ENCODE measurements around the gene LCN12. TPM values are rescaled to one million over a fixed set of nuclear protein-coding genes. Genes with fewer than 3 reads are reported as not detected.
A peak's percentile ranks its signal among the peaks of the same experiment; 100 is the strongest.

The LCN12 gene
- total RNA-seq, 1 donor from 2014 or later, result not detected

DNA sequence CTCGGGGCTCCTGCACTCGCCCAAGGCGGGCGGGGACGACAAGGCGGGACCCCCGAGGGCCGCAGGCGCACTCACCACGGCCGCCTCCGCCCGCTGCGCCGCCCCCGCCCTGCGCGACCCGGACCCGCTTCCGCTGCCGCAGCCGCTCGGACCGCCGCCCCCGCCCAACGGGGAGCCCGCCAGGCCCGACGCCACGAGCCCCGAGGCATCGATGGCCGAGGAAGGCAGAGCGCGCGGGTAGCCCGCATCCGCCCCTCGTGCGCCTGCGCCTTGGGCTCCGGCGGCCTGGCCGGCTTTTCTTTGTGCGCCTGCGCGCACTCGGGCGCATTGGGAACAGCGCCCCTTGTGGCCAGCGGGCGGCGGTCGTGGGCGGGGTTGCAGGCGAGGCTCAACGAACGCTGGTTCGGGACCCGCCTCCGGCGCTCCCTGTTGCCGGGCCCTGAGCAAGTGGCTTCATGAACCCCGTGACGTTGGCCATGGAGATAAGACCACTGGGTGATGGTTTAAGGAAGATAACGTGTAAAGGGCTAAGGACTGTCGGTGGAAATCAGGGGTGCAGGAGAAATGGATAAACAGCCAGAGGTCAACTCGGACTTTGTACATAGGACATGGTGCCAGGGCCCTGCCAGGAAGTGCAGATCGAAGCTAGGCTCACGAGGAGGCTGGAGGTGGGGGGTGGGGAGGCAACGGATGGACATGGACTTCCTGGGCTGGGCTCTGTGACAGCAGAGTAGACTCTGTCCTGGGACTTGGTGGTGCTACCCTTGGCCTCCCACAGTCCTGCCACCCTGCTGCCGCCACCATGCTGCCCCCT is 7.3 kb upstream of the LCN12 start, which contains the start of the genes C8G and FBXW5:
Gene C8G (plus strand): TSS at position 725 of the 814 bp plus-strand sequence. CDS start 78 bp downstream, at position 803.
Gene FBXW5 (minus strand): TSS at position 220 of the 814 bp plus-strand sequence. CDS start 655 bp downstream, outside the sequence.
- peak; percentile 94 to 97 for DNase-seq (ENCODE audit: low read depth in 2 of 2)

DNA sequence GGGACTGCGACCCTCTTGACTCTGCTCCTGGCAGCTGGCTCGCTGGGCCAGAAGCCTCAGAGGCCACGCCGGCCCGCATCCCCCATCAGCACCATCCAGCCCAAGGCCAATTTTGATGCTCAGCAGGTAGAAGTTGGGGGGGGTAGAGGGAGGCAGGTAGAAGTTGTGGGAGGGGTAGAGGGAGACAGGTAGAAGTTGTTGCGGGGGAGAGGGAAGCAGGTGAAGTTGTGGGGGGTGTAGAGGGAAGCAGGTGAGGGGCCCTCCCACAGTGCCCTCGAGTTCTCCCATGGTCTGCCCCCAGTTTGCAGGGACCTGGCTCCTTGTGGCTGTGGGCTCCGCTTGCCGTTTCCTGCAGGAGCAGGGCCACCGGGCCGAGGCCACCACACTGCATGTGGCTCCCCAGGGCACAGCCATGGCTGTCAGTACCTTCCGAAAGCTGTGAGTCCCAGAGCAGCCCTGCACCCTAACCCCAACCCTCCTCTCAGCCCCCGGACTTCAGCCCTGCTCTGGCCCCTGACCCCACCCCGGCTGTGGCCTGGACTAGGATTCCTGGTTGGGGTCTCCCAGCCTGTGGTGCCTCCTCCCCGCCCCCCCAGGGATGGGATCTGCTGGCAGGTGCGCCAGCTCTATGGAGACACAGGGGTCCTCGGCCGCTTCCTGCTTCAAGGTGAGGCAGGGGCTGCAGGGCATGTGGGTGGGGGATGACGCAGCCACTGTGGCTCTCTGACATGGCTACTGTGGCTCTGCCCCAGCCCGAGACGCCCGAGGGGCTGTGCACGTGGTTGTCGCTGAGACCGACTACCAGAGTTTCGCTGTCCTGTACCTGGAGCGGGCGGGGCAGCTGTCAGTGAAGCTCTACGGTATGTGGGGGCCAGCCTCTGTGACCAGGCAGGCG is 6.5 kb upstream of the LCN12 start:
- DNase-seq (ENCODE audit: low read depth in 2 of 2), result no peak

DNA sequence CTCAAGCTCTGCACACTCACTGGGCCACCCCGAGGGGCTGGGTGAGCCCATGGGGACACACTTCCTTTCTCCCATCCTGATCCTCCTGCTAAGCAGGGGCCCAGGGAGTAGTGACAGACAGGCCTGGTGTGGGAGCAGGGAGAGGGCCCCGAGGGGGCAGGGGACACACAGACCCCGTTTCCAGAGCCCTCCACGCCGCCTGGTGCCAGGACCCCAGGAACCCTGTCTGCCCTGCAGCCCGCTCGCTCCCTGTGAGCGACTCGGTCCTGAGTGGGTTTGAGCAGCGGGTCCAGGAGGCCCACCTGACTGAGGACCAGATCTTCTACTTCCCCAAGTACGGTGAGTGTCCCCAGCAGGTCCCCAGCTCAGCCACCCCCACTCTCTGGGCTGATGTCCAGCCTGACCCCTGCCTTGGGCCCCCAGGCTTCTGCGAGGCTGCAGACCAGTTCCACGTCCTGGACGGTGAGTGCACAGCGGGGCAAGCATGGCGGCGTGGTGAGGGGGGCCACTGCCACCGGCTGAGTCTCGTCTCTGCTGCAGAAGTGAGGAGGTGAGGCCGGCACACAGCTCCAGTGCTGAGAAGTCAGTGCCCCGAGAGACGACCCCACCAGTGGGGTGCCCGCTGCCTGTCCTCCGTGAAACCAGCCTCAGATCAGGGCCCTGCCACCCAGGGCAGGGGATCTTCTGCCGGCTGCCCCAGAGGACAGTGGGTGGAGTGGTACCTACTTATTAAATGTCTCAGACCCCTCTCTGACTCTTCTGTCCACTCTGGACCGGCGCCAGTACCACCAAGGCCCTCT is 5.6 kb upstream of the LCN12 start:
- no peak for DNase-seq (ENCODE audit: low read depth in 2 of 2)

DNA sequence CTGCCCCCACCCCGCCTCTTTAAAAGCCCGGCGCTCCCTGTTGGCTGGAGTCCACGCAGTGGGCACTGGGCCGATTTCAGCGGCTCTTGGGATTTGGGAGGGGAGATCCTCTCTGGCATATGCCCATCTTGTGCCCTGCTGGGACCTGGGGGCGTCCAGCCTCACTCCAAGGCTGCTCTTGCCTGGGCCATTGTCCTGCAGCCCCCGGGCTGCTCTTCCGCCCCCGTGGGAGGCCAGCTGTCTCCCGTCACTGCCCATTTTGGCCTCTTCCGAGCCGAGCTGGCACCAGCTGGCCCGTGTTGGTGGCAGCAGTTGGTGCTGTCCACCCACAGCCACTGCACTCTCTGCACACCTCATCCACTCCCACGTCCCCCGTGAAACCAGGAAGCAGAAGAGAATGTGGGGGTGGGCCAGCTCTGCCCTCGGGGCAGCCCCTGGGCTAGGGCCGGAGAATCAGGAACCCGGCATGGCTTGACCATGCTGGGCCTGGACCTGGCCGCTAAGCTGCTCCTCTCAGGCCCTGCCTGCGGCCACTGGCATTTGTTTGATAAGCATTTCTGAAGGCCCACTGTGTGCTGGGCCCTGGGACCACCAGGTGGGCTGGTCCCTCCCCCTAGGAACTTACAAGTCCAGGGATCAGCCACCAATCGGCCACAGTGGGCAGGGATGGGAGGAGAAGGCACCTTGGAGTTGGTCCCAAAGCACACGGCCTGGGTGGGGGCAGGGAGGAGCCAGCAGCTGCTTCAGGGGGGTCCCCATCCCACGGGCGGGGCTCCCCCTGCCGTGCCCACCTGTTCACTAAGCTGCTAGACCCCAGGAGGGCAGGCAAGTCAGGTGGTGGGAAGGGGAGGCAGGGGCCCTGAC is 4.8 kb upstream of the LCN12 start:
- no peak for DNase-seq (ENCODE audit: low read depth in 2 of 2)

DNA sequence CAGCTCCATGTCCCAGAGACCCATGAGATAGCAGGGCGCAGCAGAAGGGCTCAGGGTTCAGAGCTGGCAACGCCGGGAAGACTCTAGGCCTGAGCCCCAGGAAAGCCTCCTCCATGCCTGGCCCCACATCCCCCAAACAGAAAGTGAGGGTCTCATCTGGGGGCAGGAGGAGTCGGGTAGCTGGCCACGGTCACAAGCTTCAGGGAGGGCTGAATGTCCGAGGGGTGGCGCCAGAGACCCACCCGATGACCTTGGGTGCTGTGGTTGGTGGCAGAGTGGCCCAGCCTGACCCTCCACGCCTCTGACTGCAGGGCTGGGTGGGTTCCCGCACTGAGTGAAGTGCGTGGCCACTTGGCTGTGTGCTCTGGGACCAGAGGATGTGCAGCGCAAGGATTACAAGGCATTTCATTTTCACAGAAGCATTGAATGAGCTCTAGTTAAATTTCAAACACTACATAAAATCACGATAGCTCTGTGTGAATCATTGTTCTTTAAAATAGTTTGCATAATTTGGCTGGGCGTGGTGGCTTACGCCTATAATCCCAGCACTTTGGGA is 4.0 kb upstream of the LCN12 start:
- peak; percentile 43 to 68 for DNase-seq (ENCODE audit: low read depth in 2 of 2)

DNA sequence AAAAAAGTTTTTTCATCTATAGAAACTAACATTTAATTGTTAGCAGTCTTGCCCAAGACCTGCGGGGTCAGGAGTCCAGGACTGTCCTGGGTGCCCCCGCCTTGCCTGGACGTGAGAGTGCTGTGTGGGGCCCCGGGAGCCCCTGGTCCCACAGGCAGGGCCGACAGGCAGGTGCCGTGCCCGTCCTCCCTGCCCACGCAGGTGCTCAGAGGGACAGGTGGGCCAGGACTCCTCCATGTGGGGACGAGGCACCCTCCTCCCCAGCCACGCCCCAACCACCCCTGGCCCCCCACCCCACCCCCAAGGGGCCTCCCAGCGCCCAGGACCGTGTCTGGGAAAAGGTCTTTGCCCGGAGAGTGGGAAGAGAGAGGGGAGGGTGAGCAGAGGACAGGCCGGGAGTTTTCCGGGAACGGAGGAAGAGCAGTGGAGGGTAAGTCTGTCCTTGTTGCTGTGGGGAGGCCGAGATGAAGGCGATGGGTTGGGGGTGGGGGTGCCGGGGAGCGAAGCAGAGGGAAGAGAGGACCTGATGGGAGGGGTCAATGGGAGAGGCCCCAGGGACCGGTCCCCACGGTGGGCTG is 2.7 kb upstream of the LCN12 start:
- DNase-seq (ENCODE audit: low read depth in 2 of 2), result no peak

DNA sequence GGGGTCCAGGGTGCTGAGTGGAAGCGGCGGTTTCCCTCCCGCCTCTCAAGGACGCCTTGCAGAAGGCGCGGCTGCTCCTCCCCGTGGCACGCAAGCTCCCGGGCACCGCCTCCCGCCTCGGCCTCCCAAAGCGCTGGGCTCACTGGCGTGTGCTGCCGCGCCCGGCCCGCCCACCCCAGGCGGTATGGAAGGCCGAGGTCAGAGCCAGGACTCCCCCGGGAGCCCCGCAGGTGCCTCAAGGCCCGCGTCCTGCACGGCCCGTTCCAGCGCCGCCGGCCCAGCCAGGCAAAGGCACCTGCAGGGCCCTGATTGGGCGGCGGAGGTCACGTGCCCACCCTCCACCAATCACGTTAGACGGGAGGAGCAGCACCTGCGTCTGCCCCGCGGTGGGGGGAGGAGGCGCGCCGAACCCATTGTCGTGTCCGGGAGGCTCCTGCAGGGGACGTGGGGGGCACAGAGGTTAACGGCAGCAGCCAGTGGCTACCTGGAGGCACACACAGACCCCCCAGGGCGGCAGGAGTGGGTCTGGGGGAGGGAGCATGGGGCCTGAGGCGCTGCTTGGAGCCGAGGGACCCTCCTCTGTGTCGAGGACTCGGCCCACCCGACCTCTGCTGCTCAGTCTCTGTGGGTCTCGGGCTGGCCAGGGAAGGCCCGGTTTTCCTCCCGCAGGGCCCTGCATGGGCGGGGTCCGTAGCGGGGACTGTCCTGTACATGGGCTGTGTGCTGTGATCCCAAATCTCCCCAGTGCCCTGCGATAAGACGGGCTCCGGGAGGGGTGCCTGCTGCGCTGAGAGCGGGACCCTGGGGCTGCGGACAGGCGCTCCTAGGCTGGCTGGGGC is 2.0 kb upstream of the LCN12 start:
- DNase-seq (ENCODE audit: low read depth in 2 of 2), result peak; percentile 83 to 95

DNA sequence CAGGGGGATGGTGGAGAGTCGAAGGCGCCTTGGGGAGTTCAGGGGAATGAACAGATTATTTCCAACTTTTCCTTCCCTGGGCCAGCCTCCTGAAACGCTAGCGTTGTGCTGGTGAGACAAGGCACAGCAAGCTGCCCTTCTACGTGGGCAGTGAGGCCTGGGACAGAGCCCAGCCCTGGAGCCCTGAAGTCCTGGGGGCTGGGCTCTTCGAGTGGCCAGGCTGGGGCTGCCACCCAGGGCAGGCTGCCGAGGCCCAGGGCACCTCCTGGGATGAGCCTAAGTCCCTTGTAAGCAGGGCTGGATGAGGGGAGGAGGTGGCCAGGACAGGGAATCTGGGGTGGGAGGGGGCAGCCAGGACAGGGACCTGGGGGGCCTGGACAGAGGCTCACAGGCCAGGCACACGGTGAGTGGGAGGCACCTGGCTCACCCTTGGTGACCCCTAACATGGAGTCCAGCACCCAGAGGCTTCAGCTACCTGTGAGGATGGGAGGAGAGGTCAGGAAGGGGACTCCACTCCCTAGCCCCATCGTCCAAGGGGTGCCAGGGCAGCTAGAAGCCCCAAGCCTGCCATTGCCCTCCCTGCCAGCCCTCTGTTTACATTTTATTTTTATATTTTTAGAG is 1.3 kb upstream of the LCN12 start:
- DNase-seq (ENCODE audit: low read depth in 2 of 2), result no peak

DNA sequence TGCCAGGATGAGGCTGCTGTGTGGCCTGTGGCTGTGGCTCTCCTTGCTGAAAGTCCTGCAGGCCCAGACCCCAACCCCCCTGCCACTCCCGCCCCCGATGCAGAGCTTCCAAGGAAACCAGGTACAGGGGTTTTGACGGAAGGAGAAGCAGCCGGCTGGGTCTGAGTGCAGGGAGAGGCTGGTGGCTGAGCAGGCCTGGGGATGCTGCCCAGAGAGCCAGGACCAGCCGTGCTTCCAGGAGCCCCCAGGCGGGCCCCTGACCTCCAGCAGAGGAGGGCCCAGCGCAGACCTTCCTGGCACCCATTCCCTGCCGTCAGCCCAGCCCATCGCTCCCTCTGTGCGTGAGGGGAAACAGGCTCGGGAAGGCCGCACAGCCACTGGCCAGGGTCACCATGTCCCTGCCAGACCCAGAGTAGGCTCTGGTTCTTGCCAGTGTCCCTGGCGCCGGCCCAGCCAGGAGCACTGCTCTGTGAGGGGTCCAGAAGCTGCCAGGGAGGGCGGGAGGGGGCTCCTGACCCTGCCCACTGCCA is 313 bp downstream of the LCN12 start:
- DNase-seq (ENCODE audit: low read depth in 2 of 2), result no peak

DNA sequence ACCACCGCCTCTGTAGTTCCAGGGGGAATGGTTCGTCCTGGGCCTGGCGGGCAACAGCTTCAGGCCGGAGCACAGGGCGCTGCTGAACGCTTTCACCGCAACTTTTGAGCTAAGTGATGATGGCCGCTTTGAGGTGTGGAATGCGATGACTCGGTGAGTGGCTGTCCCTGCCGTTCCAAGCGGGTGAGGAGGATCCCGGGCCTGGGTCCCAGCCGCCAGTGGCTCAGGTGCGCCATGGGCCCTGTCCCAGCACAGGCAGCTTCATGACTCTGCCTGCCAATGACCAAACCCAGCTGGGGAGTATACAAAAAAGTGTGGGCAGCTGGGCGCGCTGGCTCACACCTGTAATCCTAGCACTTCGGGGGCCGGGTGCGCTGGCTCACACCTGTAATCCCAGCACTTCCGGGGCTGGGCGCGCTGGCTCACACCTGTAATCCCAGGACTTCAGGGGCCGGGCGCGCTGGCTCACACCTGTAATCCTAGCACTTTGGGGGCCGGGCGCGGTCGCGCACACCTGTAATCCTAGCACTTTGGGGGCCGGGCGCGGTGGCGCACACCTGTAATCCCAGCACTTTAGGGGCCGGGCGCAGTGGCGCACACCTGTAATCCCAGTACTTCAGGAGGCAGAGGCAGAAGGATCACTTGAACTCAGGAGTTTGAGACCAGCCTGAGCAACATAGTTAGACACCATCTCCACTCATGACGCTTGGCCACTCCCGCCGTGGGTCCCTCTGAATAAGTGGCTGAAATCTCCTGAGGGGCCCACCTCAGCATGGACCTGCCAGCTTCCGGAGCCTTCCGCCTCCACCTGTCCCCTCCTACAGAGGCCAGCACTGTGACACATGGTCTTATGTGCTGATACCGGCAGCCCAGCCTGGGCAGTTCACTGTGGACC is 1.1 kb downstream of the LCN12 start:
- DNase-seq (ENCODE audit: low read depth in 2 of 2), result no peak

DNA sequence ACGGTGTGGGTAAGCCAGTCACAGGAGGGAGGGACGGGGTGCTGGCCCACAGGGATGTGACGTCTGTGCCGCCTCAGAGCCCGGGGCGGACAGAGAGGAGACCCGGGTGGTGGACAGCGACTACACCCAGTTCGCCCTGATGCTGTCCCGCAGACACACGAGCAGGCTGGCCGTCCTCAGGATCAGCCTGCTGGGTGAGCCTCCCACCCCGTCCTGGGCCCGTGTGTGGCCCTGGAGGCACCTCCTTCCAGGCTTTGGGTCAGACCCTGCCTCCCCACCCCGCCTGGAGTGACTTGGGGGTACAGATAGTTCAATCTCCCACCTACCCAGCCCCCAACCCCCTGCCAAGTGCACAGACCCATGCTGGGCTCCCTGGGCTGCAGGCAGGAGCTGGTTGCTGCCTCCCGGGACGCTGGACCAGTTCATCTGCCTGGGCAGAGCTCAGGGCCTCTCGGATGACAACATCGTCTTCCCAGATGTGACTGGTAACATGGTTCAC is 1.7 kb downstream of the LCN12 start:
- no peak for DNase-seq (ENCODE audit: low read depth in 2 of 2)

DNA sequence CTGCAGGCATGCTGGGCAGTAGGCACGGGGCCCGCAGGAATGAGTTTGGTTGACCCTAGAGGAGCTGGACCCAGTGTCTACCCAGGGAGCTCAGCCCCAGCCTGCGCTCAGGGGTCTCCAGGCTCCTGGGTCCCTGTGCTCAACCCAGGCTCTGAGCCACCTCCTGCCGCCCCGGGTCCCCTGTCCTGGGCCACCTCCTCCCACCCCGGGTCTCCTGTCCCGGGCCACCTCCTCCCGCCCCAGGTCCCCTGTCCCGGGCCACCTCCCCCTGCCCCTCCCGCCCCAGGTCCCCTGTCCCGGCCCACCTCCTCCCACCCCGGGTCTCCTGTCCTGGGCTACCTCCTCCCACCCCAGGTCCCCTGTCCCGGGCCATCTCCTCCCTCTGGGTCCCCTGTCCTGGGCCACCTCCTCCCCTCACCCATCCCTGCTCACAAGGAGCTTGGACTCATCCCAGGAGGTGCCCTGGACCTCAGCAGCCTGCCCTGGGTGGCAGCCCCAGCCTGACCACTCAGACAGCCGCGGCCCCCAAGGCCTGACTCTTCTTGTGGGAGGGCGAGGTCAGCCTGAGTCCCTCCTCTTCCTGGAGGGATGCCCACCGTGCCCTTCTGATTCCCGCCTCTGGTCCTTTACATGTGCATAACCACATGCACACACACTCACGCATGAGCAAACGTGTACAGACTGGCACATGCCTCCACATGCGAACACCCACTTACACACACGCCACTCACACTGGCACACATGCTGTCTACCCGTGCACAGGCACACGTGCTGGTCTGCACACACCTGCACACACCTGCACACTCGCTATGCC is 2.4 kb downstream of the LCN12 start:
- DNase-seq (ENCODE audit: low read depth in 2 of 2), result no peak

DNA sequence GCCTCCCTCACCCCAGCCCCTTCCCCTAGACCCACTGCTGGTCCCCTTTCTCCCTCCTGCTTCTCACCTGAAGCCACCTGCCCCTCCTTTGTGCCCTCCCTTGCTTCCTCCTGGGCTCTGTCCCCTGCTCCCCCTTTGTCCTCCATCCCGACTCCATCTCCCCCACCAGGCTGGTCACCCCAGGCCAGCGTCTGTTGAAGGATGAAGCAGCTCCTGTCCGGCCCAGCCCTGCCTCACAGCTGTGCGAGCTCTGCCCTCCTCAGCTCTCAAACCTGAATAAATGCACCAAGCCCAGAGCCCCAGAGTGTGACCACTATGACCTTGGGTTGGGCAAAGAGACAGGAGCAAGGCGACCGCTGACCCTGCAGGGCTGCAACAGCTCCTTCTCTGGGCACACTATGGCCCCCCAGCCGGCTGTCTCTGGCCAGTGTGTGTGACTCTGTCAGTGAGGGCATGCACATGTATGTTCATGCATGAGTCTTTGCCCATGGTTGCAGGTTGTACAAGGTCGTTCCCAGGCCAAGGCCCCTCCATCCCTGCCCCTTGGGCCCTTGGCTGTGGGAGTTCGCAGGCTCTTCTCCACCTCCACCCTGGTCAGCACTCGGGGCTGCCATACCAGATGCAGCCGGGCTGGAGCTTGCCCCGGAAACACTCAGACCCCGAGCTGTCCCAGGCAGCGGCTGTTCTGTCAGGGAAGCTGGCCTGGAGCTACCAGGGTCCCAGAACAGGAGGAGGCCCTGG is 3.3 kb downstream of the LCN12 start:
- DNase-seq (ENCODE audit: low read depth in 2 of 2), result no peak

DNA sequence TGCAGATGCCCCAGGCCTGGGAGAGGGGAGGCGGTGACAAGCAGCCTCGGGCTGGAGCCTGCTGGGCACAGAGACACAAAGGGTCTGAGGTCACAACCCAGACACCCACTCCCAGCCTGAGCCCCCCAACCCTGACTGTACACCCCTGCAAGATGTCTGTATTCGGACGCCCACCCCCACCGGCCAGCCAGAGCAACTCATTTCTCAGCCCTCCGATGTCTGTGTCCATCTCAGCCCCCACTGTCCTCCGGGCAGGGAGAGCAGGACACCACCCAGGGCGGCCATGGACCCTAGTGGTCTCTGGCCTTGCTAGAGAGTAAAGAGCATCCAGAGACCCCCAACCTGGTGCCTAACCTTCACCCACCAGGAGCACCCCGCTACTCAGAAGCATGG is 3.9 kb downstream of the LCN12 start:
- DNase-seq (ENCODE audit: low read depth in 2 of 2), result no peak

DNA sequence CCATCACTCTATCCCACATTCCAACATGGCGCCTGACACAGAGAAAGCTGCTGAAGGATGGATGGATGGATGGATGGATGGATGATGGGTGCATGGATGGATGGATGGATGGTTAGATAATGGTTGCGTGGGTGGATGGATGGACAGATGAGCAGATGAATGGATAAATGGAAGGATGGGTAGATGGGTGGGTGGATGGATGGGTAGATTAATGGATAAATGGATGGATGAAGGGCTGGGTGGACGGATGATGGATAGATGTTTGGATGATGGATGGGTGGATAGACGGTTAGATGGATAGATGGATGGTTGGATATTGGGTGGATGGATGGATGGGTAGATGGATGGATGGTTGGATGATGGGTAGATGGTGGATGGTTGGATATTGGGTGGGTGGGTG is 4.5 kb downstream of the LCN12 start:
- no peak for DNase-seq (ENCODE audit: low read depth in 2 of 2)

All from lung microvascular endothelial cell (primary cell).